ENCODE results near the gene KIAA1328. TPM values are rescaled to one million over a fixed set of nuclear protein-coding genes. Genes with fewer than 3 reads are reported as not detected.

The KIAA1328 gene
- total and polyA plus RNA-seq, 8 donors, result 2.1 to 5.2 (median 3.6) TPM

DNA sequence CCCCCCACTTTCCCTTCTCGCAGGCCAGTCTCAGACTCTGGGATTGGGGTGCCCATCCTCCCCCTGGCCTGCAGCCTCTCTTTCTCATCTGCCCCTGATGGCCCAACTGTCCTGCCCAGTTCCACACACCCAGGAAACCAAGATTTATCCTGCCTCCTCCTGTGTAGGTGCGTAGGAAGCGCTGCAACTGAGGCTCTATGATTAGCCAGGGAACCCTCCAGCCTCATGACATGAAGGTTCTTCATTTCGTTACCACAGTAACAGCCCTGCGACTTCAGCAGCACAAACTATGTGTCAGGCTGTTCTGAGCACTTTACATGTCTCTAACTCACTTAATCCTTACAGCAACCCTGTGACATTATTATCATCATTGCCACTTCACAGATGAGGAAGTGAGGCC is 430.8 kb downstream of the KIAA1328 start:
- no peaks in the 10 kb centered on the region for H3K27me3 ChIP-seq
- intact Hi-C loops (cut with DNase I), result no loop called here
- H3K36me3 ChIP-seq, result no peaks in the 10 kb centered on the region
- ATAC-seq (no peak), DNase-seq (no peak), FAIRE-seq (no peak)
- no peaks in the 10 kb centered on the region for H3K4me1 ChIP-seq
- no peak overlapping the region for H3K4me3 ChIP-seq
- WGBS, 2 donors, result 71 to 73% methylated on average over 5 of the region's 5 CpGs
- no peak overlapping the region for H3K27ac ChIP-seq
- no peaks in the 10 kb centered on the region for H3K9me3 ChIP-seq
- TF ChIP-seq, protein P1, sequence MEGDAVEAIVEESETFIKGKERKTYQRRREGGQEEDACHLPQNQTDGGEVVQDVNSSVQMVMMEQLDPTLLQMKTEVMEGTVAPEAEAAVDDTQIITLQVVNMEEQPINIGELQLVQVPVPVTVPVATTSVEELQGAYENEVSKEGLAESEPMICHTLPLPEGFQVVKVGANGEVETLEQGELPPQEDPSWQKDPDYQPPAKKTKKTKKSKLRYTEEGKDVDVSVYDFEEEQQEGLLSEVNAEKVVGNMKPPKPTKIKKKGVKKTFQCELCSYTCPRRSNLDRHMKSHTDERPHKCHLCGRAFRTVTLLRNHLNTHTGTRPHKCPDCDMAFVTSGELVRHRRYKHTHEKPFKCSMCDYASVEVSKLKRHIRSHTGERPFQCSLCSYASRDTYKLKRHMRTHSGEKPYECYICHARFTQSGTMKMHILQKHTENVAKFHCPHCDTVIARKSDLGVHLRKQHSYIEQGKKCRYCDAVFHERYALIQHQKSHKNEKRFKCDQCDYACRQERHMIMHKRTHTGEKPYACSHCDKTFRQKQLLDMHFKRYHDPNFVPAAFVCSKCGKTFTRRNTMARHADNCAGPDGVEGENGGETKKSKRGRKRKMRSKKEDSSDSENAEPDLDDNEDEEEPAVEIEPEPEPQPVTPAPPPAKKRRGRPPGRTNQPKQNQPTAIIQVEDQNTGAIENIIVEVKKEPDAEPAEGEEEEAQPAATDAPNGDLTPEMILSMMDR (IDR thresholded peaks at IDR 0.05), result no peak

DNA sequence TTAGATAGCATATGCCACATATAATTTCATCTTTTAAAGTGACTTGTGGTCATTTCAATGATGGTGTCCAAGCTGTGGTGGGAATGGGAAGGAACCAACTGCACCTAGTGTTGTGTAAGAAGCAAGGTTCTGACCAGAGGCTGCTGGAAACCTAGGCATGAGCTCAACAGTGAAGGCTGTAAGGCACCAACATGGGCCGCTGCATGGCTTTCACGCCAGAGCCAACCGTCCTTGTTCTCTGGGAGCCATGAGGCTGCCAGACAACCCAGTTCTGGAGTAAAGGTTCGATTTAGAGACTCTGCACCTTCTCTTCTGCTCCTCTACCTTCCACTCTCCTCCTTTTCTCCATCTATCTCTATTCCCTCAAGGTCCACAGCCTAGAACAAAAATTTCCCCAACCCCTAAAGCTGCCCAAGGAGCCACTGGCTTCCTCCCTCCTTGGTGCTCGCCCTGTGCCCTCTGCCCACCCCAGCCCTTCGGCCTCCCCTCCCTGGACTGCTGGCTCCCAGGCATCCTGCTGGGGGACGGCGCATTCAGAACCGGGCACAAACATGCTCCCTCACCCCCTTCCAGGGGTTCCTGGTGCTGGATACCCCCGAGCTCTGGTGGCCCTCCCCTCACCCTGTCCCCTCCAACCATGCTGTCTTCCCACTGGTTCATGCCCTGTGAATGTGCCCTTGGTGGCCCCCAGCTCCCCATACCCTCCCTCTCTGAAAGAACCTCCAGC is 431.6 kb downstream of the KIAA1328 start:
- Histone ChIP-seq H3K4me1 (no peaks in the 10 kb centered on the region), H3K4me3 (no peak overlapping the region), H3K27me3 (no peaks in the 10 kb centered on the region), H3K36me3 (no peaks in the 10 kb centered on the region), H3K27ac (no peak overlapping the region), H3K9me3 (no peaks in the 10 kb centered on the region)
- WGBS, 2 donors, result 73 to 74% methylated on average over 10 of the region's 10 CpGs
- intact Hi-C loops (cut with DNase I), result no loop called here
- ATAC-seq, result no peak
- peak in 2 of 6 donors; percentile 41 to 56 for DNase-seq
- TF ChIP-seq, protein P1 (IDR thresholded peaks at IDR 0.05), result no peak
- FAIRE-seq, result no peak

DNA sequence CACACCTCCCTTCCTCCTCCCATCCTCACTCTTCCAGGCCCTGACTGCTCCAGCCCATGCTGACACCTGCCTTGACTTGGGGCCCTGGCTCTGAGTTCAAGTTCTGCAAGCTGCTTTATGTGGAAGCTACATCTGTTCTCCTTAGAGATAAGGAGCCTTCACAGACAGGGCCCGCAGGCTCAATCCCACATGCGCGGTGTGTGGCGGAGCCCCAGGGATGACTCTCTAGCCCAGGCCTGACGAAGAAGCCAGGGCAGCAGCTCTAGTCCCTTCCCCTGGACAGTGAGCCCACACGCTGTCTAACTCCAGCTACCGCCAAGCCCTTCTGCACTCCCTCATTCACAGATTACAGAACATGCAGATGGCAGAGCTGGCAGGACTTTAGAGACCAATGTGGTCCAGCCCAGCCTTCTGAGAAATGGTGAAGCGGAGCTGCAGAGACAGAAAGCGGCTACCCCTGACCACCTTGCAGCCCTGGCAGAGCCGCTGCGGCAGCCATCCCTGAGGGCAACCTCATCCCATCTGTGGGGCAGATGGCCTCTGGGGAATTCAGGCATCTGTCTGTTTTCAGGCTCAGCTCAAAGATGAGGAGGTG is 432.4 kb downstream of the KIAA1328 start:
- Histone ChIP-seq H3K4me1 (no peaks in the 10 kb centered on the region), H3K4me3 (no peak overlapping the region), H3K36me3 (no peaks in the 10 kb centered on the region), H3K27ac (no peak overlapping the region), H3K9me3 (no peaks in the 10 kb centered on the region), H3K27me3 (no peaks in the 10 kb centered on the region)
- ATAC-seq (no peak), FAIRE-seq (no peak), DNase-seq (no peak)
- TF ChIP-seq, protein P1 (IDR thresholded peaks at IDR 0.05), result no peak
- WGBS, 2 donors, result 88 to 94% methylated on average over 11 of the region's 11 CpGs
- intact Hi-C loops (cut with DNase I), result no loop called here

DNA sequence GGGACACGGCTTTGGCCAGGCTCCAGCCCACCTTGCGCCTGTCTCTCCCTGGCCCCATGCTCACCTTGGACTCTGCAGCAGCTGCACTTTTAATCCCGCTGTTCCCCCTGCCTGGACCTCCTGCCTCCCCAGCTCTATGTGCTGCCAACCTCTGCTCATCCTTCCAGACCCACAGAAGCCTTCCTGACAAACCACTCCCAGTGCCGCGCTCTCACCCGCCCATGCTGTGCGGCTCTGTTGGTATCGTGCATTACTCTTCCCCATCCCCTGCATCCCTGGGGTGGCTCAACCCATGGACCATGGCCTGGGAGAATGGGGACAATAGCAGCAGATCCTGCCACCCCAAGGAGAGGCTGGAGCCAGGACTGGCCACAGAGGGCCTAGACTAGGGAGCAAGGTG is 433.1 kb downstream of the KIAA1328 start:
- TF ChIP-seq, protein P1 (IDR thresholded peaks at IDR 0.05), result no peak
- Histone ChIP-seq H3K27me3 (no peaks in the 10 kb centered on the region), H3K9me3 (no peaks in the 10 kb centered on the region), H3K4me1 (no peaks in the 10 kb centered on the region), H3K27ac (no peak overlapping the region), H3K36me3 (no peaks in the 10 kb centered on the region), H3K4me3 (no peak overlapping the region)
- ATAC-seq (no peak), FAIRE-seq (no peak), DNase-seq (peak in 1 of 6 donors; percentile 26)
- WGBS, 2 donors, result 81 to 85% methylated on average over 8 of the region's 8 CpGs
- intact Hi-C loops (cut with DNase I), result no loop called here

DNA sequence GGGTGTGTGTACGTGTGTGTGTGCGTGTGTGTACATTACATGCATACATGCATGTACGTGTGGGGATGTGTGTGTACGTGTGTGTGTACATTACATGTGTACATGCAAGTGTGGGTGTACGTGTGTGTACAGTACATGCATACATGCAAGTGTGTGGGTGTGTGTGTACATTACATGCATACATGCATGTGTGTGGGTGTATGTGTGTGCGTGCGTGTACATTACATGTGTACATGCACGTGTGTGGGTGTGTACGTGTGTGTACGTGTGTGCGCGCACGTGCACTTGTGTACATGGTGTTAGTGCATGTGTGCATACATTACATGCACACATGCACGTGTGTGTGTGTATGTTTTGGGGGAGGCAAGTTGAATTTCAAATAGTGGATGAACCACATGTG is 436.0 kb downstream of the KIAA1328 start:
- TF ChIP-seq, protein P1 (IDR thresholded peaks at IDR 0.05), result no peak
- no peak for FAIRE-seq
- no peaks in the 10 kb centered on the region for H3K4me1 ChIP-seq
- no peak overlapping the region for H3K4me3 ChIP-seq
- no peaks in the 10 kb centered on the region for H3K9me3 ChIP-seq
- no peaks in the 10 kb centered on the region for H3K36me3 ChIP-seq
- no peaks in the 10 kb centered on the region for H3K27me3 ChIP-seq
- 85 to 88% methylated on average over 14 of the region's 14 CpGs for WGBS, 2 donors
- peak in 1 of 6 donors; percentile 17 for DNase-seq
- H3K27ac ChIP-seq, result no peak overlapping the region
- ATAC-seq, result no peak
- intact Hi-C loops (cut with DNase I), result no loop called here
